Activated T-cell treated with anti-CD3 and anti-CD28 coated beads for 4 hours (primary cell): Measurements from ENCODE around the gene CALY.
A peak's percentile ranks its signal among the peaks of the same experiment; 100 is the strongest.

Experiments
- DNase-seq: peaks from one replicate; pipeline ENCODE4 v3.0.0-alpha.2; 2020

Gene CALY

DNA sequence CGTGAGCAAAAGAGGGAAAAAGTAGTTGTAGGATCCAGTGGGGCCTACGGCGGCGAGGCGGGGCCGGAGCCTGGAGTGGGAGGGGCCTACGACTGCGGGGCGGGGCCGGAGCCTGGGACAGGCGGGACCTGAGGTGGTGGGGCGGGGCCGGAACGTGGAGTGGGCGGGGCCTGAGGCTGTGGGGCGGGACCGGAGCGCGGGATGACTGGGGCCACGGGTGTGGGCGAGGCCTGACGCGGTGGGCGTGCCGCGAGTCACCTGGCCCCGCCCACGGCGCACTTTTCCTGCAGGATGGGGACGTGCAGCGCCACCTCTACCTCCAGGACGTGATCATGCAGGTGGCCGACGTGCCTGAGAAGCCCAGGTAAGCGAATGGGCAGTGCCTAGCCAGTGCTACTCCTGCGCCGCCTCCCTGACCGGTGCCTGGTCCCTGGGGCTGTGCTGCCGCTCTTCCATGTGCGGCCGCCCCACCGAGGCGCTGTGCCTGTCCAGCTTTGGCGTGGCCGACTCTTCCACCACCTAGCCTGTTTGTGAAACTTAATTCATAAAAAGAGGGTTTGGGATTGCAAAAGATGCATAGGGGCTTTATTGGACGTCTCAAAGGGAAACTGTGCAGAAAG is 27.5 kb downstream of the CALY start:
- peak; percentile 93 for DNase-seq

DNA sequence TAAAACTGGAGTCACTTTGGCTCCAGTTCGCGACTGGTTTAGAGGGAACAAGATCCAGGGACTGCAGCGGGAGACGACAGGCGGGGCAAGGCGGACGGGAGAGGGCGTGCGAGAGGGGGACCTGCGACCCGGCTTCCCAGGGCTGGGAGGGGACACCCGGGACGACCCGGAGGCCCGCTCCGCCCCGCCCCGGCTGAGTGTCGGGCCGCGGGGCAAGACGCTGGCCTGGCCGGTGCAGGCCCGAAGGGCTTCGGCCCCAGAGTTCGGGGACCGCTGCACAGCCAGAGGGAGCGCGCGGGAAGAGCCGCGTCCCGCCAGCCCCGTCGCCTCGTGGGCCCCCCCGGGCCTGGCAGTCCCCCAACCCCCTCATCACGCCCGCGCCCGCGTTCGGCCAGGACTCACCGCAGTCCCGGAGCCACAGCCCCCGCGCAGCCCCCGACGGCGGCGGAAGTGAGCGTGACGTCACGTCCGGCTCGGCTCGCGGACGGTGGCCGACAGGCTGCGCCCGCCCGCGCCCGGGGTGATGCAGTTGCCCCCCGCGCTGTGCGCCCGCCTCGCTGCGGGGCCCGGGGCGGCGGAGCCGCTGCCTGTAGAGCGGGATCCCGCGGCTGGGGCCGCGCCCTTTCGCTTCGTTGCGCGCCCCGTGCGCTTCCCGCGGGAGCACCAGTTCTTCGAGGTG is 28.1 kb downstream of the CALY start, which contains the start of the genes TUBGCP2 and ZNF511:
TSS of gene TUBGCP2 (minus strand) at position 452 of the 679 bp plus-strand sequence. CDS start 5,931 bp downstream, outside the sequence.
TSS of gene ZNF511 (plus strand) at position 494 of the 679 bp plus-strand sequence. CDS start at position 524, 30 bp downstream.
- DNase-seq: peak; percentile 82

DNA sequence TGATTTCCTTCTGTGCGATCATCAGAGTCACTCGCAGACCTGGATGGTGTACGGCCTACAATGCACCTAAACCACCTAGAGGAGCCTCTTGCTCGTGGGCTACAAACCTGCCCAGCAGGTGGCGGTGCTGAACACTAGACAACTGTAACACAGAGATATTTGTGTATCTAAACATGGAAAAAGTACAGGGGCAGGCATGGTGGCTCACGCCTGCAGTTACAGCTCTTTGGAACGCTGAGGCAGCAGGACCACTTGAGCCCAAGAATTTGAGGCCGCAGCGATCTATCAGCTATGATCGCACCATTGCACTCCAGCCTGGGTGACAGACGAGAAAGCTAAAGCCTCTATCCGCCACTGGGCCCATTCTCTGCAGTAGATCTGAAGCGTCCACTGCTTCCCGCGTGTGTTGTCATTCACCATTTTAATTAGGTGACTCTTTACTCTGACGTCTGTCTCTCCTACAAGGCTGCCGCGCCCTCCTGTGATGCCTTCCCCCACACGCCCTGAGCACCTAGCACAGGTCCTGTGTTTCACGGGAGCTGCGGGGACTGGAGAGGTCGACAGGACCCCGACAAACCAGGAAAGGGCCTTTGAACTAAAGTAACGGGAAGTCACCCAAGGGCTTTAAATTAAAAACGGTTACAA is 28.8 kb downstream of the CALY start:
- DNase-seq: peak; percentile 78

DNA sequence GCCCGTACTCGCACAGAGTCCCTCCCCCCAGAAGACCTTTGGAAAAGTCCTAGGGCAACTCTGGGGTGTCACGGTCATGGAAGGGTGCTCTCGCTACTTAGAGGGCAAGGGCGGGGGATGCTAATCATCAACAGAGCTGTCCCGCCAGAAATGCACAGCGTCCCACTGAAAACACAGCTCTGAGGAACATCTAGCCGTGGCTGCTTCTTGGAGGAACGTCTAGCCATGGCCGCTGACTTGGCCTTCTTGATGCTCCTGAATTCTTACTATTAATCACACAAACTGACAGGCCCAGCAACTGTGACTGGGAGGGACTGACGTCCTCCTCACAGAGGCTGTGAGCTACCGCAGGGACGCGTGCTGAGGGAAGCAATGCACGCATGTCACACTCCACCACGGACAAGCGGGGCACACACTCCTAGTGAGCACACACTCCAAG is 29.7 kb downstream of the CALY start:
- no peak for DNase-seq

DNA sequence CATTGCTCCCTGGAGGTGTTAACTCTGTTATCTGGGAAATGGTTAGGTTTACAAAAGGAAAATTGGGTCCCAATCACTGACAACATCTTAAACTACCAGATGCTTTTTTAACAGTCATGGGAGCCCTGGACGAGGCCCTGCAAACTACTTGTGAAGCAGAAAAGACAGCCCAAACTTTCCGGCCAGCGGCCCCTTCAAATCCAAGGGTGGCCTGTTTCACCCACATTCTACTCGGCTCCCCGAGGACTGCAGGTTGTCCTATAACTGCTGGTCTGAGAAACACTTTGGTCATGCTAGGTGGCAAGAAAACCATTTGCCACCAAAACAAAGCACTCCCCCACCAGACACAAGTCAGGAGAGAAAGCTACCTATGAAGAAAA is 30.6 kb downstream of the CALY start:
- no peak for DNase-seq

DNA sequence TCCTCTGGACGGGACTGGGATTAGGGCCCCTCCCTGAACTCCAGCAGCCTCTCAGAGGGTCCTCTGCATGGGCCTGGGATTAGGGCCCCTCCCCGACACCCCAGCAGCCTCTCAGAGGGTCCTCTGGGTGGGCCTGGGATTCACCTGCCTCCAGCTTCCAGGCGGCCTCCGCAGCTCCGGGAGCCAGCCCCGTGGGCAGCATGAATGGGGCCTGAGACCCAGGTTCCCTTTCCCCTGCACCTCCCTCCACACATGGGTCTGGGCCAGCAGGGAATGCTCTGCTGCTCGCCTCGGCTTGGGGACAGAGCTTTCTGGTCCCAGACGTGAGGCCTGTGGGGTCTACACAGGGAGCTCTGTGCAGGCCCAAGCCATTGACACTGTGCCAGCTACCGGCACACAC is 33.5 kb downstream of the CALY start:
- no peak for DNase-seq

DNA sequence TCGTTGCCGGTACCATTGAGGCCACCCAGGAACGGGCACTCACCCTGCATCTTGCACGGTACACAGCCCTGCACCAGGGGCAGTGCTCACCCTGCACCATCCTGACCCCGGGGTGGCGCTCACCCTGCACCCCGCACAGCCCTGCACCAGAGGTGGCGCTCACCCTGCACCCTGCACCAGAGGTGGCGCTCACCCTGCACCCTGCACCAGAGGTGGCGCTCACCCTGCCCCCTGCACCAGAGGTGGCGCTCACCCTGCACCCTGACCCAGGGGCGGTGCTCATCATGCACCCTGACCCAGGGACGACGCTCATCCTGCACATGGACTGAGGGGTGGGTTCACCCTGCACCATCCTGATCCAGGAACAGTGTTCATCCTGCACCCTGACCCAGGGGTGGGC is 34.5 kb downstream of the CALY start:
- DNase-seq: no peak

DNA sequence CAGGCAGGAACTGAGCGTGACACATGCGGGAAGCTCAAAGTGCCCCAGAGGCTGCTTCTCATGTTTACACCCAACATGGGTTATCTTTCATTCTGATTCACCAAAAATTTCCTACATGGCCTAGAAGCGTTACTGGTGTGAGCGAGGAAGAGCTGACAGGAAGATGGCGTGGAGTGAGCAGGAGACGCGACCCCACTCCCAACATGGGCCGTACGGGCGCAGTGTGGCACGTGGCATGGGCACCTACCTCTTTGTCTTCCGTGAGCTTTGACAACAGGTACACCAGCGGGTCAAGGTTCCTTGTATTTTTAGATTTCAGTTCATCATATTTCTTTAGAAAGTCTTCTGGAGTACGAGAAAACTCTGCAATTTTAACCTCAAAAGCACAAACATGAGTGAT is 37.0 kb downstream of the CALY start:
- DNase-seq: no peak

DNA sequence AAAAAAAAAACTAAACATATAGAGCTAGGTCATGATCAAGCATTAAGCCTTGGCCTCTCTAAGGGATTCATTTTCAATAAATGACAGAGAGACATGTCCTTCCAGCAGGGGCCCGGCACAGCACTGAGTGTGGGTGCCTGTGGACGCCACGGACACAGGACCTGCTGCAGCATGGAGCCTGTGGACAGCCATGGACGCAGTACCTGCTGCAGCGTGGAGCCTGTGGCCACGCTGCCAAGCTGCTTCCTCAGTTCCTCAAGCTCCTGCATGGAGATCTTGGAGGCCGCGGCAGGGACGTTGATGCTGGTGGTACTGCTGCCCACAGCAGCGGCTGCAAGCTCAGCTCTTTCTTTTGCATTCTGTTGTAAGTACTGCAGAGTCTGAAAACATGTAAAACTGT is 37.5 kb downstream of the CALY start:
- DNase-seq: no peak

DNA sequence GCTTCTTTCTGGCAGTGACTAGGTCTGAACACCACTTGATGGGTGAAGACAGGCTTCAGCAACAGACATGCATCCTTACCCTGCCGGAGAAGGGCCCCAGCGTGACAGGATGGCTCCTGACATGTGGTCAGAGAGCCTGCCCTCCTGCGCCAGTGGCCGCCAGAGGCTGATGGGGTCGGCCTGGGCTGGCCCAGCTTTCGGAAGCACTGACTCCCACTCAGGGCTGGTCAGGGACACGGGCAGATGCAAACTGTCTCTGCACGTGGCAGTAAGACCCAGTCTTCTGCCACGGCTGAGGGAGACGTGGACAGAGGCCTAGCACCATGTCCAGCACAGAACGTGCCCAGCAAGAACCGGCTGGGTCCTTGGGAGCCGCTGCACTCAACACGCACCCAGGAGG is 38.2 kb downstream of the CALY start:
- DNase-seq: no peak

DNA sequence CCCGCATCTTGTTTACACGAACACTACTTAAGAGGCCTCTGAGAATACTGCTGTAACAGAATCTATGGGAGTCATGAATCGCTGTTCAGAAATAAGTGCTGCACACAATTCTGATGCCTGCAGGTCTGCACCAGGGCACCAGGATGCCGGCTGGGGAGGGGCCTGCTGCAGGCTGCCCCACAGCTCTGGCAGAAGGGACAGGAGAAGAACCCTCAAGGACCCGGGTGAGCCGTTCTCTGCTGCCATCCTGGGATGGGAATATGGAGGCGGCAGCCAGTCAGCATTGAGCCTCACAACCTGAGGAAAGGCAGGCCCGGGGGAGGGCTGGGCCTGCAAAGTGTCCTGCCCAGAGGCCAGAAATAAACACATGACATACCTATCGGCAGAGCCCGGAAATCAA is 39.2 kb downstream of the CALY start:
- no peak for DNase-seq

DNA sequence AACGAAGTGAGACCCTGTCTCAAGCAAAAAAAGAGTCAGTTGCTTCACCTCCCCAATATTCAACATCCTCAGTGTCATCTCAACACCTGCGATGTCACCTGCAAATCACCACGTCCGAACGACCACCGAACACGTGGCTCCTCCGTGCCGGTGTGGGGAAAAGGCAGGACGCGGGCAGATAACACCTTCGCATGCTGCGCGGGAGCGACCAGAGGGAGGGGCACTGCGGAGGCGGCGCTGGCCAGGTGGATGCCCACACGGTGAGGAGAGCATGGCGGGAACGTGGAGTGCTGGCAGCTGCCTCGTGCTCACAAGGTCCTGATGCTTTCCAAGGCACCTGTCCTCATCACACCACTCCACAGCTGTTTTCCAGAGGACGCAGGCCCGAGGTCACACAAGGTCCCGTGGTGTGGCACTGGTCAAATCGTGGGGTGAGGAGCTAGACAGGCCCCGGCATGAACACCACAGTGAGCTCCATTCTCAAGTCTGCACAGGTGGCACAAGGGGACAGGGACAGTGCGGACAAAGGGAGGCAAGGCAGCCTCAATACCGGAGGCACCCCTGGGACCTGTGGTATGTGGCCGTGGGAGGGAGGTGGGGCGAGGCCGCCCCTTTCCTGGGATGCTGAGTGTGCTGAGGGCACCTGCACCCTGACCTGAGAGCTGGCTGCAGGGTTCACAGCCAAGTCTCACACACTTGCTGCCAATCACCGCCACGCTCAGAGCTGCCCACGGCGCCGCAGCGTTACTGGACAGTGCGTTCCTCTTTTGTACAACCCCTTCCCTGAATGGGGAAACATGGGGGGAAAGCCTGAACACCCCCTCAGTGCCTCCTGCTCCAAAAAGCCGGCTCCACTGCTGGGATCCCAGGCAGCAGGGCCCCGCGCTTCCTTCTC is 41.0 kb downstream of the CALY start:
- DNase-seq: no peak

DNA sequence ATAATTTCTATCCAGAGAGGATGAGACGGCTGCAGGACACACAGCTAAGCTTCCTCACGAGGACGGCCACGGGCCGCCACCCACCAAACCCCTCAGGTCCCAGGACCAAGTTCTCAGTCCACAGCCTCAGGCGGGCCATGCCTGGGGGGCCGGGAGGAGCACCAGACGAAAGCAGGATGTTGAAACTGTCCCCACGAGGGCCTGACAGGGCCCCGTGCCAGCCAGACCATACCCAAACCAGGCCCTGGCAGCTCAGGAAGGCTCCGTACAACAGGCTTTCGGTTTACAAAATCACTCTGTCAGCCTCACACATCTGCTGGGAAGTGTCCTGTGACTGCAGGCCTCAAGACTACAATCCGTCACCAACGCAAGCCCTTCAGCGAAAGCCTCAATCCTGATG is 42.5 kb downstream of the CALY start:
- no peak for DNase-seq

DNA sequence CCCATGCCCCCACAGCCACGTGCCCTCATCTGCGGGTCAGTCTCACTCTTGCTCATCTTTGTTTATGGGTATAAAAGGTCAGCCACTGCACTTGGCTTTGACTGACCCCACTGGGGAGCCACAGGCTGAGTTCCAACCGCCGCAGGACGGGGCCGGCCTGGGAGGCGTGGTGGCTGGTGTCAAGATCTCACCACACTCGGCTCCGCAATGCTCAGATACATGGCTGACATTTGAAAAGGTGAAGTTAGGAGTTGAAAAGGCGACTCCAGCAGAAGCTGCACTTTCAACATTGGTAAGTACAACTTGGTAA is 42.9 kb downstream of the CALY start:
- DNase-seq: no peak

DNA sequence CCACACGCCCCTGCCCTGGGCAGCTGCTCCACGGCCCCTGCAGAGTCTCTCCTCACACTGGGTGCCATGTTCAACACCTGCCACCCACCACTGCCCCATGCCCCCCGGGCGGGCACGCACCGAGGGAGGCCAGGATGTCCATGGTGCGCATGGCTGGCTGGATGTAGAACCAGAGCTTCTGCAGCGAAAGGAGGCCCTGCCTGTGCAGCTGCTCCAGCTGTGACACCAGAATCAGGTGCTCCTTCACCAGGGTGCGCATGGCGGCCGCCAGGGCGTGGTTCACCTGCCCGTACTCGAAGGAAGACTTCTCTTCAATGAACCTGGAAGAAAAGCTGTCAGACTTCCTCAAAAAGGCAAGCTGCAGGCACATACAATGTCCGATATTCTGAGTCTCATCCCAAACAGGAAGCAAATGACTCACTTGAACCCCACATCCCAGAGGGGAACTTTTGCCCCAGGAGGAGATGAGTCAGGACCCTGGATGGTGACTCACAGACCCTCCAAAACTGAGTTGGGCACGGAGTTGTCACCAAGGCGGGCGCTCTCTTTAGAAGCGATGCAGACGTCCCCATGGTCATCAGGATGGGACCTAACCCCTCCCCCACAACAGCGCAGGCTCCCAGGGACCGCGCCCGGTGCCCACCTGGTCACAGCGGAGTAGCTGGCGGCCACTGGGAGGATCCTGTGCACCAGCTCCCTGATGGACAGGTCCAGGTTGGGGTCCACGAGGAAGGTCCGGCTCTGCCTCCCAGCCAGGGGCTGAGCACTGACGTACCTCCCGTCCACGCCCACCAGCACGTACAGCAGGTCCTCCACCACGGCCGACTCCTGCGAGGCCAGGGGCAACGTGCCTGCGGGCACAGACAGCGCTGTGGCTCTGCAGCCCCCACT is 43.5 kb downstream of the CALY start:
- DNase-seq: no peak

DNA sequence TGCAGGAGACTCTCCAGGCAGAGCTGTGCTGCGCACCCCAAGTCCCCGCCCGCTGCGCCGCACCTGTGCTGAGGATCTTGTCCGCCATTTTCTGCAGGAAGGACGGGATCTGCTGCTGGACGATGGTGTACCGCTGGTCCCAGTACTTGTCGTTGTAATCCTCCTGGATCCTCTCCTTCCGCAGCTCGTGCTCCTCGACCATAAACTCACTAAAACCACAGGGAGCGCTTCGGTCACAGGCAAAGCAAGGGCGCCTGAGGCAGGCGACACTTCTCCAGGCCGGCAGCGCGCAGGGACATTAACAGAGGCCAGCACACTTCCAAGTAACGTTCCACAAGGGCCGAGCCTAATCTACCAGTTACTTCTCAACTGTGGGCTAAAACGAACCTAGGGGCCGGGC is 46.9 kb downstream of the CALY start:
- no peak for DNase-seq

DNA sequence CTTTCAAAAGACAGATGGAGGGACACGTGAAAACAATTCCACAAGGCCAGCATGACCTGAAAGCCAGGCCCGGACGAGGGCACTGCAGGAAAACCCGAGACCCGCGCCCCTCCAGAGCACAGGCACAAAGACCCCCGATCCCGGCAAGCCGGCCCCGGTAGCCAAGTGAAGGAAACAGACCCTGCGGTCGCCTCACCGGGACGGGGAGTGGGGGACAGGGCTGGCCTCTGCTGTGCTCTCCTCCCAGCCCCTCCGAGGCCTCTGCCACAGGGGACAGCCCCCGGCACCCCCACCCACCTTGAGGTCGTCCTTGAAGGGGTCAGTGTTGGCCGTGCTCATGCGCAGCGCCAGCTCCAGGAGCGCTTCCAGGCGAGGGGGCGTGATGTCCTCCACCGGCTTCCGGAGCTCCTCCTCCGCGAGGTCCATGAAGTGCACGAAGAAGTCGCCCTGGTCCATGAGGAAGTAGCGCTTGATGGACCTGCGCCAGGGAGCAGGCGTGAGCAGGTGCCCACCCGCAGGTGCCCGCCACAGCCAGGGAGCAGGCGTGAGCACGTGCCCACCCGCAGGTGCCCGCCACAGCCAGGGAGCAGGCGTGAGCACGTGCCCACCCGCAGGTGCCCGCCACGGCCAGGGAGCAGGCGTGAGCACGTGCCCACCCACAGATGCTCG is 48.7 kb downstream of the CALY start:
- no peak for DNase-seq

DNA sequence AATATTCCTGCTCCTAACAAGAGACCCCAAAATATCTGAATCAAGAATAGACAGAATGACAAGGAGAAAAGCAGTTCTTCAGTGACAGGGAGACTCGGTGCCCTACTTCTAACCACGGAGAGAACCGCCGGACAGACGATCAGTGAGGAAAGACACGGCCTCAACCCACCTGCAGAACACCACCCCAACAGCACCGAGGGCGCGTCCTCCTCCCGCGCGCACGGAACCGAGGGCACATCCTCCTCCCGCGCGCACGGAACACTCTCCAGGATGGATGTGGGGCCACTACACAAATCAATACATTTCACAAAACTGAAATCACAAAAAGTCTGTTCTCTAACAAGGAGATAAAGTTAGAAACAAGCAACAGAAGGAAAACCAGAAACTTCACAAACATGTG is 50.3 kb downstream of the CALY start:
- DNase-seq: no peak

DNA sequence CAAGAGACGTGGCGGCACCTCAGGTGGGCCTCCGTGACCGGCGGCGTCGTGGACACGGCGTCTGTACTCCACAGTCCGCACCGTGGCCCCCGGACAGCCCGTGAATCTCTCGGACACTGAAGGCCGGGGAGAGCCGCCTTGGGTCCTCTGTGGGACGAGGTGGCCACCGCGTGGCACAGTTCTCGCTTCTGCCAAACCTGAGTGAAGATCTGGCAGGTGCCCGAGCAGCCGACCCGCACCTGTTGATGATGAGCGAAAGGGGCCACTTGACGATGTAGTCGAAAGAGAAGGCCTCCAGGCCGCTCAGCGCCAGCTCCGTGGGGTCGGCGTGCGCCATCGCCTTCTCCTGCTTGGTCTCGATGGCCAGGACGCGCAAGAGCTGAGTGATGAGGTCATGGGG is 51.5 kb downstream of the CALY start:
- DNase-seq: no peak

DNA sequence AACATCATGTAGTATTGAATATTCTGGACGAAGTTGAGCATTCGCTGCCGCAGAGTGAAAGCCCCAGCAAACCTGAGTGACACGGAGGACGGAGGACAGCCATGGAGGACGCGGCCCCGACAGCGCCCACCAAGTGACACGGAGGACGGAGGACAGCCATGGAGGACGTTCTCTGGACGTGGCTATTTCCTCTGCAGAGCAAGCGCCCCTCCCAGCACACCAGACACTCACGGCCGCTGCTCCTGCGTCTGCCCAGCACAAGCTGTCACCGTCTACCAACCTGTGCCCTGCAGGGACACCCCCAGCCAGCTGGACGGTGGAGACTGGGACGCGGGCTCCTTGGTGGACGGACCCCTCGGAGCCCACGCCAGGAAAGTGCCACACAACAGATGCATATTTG is 52.8 kb downstream of the CALY start:
- DNase-seq: no peak

DNA sequence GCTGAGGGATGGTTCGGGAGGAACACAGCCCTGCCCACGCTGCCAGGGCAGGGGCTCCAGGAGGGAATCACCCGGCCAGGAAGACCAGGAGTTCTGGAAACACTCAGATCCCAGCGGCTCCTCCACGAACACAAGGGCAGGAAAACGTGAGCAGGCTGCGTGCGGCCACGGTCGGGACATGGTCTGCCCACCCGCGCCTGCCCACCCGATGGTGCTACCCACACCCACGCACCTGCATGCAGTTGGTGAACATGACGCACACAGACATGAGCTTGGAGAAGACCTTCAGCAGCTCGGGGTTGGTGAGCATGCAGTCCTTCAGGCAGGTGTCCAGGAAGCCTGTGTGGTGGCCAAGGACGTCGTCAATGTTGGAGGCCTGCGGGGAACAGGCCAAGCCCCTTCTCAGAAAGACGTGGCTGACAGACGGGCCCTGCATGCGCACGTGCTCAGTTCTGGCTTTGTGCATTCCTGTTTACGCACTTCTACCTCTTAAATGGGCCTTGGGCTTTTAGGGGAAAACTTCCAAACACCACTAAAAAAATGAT is 53.8 kb downstream of the CALY start:
- no peak for DNase-seq
